ENCODE results near the gene MSH4.
"Not testable (repeated sequence)": the region's sequence is repeated elsewhere in the genome, so short reads cannot be mapped to it uniquely, and the experiment has no call there.

Gene MSH4

DNA sequence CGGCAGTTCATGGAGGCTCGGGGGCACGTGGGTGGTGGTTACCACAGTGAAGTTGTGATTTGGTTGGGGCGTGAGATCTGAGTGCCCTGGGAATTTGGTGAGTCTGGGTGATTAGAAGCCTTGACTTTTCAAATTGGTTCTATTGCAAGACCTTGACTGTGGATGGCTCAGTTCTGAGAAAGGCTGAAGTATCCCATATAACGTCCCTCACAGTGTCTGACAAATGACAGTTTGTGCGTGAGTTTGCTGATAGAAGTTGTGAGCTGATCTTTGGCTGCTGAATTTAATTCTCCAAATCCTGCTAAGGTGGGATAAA, 549 bp downstream of the MSH4 start:
- no peak for DNase-seq (ENCODE audit: low spot score)

DNA sequence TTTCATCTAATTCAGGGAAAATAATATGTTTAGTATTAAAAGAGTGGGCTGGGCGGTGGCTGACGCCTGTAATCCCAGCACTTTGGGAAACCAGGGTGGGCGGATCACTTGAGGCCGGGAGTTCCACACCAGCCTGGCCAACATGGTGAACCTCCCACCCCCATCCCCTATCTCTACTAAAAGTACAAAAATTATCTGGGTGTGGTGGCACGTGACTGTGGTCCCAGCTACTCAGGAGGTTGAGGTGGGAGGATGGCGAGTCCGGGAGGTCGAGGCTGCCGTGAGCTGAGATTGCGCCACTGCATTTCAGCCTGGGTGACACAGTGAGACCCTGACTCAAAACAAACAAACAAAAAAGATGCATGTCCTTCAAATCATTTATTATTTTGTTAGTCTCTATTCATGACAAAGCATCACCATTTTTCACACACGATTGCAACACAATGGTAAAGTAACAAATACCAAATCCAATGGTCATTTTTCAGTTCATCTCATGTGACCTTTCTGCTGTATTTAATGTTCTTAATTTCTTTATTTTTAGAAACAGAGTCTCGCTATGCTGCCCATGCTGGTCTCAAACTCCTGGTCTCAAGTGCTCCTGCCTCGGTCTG, 1.0 kb downstream of the MSH4 start:
- DNase-seq (ENCODE audit: low spot score): no peak

DNA sequence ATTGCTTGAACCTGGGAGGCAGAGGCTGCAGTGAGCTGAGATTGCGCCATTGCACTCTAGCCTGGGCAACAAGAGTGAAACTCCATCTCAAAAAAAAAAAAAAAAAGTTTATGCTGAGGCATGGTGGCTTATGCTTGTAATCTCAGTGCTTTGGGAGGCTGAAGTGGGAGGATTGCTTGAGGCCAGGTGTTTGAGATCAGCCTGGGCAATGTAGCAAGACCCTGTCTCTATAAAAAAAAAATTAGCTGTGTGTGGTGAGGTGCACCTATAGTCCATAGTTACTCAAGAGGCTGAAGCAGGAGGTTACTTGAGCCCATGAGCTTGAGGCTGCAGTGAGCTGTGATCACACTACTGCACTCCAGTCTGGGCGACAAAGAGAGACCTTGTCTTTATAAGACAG, 4.8 kb downstream of the MSH4 start:
- DNase-seq (ENCODE audit: low spot score): not testable (repeated sequence)

DNA sequence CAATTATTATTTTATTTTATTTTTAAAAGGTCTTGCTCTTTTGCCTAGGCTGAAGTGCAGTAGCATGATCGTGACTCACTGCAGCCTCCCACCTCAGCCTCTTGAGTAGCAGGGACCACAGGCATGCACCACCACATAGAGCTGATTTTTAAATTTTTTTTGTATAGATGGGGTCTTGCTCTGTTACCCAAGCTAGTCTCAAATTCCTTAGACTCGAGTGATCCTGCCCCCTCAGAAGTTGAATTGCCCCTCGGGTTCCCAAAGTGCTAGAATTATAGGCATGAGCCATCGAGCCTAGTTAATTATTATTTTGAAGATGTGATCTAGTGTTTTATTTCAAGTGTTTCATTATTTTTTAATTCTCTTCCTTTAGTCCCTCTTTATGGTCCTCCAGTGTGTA, 12.2 kb downstream of the MSH4 start:
- no peak for DNase-seq (ENCODE audit: low spot score)

DNA sequence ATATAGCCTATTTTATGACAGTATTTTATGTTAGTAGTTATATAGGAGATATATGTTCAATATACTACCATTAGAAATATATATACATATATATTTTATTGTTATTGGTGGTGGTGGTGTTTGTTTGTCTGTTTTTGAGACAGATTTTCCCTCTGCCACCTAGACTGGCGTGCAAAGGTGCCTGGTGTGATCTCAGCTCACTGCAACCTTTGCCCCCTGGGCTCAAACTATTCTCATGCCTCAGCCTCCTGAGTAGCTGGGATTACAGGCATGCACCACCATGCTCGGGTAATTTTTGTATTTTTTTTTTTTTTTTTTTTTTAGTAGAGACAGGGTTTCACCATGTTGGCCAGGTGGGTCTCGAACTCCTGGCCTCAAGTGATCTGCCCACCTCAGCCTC, 13.4 kb downstream of the MSH4 start:
- DNase-seq (ENCODE audit: low spot score): not testable (repeated sequence)

DNA sequence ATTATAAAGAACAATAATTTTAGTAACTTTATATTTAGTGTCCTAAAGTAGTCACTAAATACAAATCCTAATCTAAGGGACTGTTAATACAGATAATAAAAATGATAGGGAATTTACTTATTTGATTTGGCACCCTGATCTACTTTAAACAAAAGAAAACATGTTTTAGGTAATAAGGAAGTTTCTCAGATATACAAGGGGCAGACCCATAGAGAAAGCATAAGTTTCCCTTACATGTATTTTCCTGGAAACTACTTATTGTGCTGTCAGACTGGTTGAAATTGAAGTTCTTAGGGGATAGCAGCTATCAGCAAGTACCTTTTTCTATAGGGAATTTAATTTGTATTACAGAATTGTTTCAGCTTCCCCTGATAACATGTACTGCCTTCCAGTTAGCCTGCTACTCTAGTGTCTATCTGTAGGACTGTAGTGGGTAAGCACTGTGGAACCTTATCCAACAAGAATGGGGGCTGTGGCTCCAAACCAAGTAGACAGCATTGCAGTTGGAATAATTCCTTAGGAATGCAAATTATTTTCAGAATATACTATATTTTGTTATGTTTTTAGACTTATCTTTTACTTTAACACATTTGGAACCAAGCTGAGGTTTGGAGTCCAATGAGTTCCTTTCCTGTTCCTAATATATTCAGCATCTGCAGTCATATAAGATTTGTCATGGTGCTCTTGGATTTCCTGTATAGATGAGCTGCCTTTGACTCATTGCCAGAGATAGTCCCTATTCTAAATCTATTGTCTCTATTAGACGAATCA, 14.7 kb downstream of the MSH4 start:
- DNase-seq (ENCODE audit: low spot score): no peak

DNA sequence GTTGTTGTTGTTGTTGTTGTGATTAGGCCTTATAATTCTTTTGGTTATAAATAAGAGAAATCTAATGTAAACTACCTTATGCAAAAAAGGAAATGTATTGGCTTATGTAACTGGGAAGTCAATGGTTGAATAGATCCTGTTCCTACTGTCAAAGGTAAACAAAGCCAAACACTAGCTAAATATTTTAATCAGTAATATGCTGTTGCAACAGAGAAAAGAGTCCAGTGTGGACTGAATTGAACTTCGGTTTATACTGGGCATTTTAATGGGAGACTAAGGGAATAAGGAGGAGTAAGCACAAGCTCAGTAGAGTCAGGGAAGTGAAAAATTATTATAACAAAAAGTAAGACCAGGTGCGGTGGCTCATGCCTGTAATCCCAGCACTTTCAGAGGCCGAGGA, 15.4 kb downstream of the MSH4 start:
- no peak for DNase-seq (ENCODE audit: low spot score)

DNA sequence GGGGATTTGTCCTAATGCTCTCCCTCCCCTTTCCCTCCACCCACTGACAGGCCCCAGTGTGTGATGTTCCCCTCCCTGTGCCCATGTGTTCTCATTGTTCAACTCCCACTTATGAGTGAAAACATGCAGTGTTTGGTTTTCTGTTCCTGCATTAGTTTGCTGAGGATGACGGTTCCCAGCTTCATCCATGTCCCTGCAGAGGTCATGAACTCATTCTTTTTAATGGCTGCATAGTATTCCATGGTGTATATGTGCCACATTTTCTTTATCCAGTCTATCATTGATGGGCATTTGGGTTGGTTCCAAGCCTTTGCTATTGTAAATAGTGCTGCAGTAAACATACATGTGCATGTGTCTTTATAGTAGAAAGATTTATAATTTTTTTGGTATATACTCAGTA, 26.9 kb downstream of the MSH4 start:
- not testable (repeated sequence) for DNase-seq (ENCODE audit: low spot score)

DNA sequence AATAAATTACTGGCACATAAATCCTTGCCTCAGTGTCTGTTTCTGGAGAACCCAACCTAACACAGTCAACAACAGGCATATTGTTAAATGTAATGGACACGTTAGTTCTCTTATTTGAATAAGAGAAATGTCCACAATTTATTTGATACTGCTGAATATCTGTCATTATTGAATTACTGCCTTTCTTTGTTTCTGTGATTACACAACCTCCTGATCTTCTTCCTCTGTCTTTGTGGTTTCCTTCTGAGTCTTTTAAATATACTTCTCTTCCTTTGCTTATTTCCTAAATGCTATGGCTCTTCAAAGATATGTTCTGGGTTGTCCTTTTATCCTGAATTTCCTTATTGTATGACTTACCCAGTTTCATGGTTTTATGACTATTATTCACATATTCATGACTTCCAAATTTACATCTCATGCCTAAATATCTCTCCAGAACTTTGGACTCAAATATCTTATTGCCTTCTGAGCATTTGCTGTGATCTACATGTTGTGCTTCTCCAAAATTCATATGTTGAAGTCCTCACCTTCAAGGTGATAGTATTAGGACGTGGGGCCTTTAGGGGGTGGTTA, 39.9 kb downstream of the MSH4 start:
- DNase-seq (ENCODE audit: low spot score): no peak

DNA sequence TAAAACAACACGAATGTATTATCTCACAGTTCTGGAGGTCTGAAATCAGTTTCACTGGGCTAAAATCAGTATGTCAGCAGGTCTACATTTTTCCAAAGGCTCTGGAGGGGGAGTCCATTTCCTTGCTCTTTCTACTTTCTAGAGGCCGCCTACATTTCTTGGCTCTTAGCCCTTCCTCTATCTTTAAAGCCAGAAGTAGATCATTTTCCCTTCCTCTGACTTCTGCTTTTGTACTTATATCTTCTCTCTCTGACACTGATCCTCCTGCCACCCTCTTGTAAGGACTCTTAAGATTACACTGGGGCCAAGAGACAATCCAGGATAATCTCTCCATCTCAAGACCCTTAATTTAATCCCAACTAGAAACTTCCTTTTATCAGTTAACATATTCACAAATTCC, 41.4 kb downstream of the MSH4 start:
- DNase-seq (ENCODE audit: low spot score): no peak

DNA sequence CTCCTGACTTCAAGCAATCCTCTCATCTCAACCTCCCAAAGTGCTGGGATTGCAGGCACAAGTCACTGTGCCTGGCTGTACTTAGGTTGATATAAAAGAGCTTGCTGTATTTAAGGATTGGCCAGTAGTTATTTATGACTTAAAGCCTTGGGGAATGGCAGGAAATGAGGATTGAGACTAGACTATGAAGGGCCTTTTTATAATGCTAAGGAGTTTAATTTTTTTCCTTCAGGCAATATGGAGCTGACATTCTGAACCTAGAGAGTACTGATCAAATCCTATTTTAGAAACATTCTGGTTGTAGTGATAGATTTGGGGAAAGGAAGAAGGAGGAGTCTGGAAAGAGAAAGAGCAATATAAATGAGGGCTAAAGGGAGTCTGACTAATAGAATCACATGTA, 44.7 kb downstream of the MSH4 start:
- no peak for DNase-seq (ENCODE audit: low spot score)

DNA sequence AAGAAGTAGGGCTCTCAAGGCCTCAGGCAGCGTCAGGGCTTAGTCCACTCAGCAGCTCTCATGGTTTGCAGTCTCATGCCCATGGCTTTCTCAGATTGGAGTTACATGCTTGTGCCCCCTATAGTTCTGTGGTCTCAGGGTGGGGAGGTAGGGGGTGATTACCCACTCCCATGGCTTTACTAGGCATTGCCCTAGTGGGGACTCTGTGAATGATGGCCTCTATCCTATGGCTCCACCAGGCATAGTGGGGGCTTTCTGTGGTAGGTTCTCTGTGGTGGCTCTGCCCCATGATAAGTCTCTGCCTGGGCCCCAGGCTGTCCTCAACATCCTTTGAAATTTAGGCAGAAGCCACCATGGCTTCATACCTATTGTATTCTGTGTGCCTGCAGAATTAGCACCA, 48.9 kb downstream of the MSH4 start:
- DNase-seq (ENCODE audit: low spot score): no peak

DNA sequence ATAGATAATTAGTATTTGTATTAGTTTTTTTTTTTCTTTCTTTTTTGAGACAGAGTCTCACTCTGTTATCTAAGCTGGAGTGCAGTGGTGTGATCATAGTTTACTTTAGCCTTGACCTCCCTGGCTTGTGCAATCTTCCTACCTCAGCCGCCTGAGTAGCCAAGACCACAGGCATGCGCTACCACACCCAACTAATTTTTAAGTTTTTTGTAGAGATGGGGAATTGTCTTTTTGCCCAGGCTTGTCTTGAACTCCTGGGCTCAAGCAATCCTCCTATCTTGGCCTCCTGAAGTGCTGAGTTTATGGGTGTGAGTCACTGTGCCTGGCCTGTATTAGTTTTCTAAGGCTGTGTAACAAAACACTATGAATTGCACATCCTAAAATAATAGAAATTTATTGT, 58.3 kb downstream of the MSH4 start:
- DNase-seq (ENCODE audit: low spot score): no peak

DNA sequence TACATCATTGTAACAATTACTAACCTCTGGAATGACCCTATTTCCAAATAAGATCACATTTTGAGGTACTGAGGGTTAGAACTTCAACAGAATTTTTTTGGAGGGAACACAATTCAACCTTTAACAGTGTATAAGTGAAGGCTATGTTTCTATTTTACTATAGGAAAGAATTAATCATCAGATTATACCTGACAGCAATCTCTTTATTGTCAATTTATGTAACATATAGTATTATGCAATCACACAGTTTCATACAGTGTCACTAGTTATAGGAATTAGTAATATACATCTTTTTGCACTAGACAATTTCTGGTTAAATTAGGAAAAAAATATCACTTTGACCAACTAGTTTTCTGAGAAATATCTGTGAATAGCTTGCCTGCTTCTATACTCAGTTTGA, 59.1 kb downstream of the MSH4 start:
- no peak for DNase-seq (ENCODE audit: low spot score)

DNA sequence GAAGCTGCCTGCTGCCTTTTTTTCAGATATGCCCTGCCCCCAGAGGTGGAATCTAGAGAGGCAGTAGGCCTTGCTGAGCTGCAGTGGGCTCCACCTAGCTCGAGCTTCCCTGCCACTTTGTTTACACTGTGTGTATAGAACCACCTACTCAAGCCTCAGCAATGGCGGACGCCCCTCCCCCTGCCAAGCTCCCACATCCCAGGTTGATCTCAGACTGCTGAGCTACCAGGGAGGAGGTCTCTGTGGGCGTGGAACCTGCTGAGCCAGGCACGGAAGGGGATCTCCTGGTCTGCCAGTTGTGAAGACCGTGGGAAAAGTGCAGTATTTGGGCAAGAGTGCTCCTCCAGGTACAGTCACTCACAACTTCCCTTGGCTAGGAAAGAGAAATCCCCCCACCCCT, 65.1 kb downstream of the MSH4 start:
- no peak for DNase-seq (ENCODE audit: low spot score)

DNA sequence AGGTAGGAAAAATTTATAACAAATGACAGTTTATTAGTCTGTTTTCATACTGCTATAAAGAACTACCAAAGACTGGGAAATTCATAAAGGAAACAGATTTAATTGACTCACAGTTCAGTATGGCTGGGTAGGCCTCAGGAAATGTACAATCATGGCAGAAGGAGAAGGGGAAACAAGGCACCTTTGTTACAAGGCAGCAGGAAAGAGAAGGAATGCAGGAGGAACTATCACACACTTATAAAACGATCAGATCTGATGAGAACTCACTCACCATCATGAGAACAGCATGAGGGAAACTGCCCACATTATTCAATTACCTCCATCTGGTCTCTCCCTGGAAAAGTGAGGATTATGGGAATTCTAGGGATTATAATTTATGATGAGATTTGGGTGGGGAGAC, 74.3 kb downstream of the MSH4 start:
- no peak for DNase-seq (ENCODE audit: low spot score)

DNA sequence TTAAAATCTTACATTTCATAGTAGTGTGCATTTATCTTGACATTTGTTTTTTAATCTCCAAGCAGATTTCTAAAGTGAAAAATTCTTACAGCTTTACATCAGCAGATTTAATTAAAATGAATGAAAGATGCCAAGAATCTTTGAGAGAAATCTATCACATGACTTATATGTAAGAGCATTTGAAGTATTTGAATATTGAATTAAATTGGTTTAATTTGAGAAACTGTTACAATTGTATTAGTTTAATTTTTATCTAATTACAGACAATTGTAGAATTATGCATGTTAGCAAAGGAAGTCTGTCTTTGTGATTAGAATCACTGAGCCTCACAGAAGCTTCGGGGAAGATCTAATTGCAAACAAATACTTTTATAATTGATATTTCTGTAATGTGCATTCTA, 83.3 kb downstream of the MSH4 start:
- DNase-seq (ENCODE audit: low spot score): no peak

DNA sequence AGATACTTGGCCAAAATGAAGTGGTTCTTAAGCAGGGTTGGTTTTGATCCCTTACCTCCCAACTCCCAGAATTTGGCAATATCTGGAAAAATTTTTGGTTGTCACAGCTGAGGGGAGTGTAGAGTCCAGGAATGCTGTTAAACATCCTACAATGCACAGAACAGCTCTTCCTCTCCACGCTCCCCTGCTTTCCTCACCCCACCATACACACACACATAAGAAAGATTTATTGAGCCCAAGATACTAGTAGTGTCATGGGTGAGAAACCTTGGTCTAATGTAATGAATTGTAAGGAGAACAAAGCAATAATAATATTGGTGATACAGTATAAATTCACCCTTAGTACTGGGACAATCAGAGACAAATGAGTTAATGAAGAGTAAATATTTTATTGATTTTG, 87.8 kb downstream of the MSH4 start:
- no peak for DNase-seq (ENCODE audit: low spot score)

DNA sequence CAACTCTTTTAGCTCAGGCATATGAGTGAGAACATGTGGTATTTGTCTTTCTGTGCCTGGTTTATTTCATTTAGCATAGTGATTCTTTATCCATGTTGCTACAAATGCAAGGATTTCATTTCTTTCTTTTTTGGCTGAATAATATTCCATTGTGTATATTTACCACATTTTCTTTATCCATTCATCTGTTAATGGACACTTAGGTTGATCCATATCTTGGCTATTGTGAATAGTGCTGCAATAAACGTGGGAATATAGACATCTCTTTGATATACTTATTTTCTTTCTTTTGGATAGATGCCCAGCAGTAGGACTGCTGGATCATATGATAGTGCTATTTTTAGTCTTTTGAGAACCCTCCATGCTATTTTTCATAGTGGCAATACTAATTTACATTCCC, 104.7 kb downstream of the MSH4 start:
- no peak for DNase-seq (ENCODE audit: low spot score)

DNA sequence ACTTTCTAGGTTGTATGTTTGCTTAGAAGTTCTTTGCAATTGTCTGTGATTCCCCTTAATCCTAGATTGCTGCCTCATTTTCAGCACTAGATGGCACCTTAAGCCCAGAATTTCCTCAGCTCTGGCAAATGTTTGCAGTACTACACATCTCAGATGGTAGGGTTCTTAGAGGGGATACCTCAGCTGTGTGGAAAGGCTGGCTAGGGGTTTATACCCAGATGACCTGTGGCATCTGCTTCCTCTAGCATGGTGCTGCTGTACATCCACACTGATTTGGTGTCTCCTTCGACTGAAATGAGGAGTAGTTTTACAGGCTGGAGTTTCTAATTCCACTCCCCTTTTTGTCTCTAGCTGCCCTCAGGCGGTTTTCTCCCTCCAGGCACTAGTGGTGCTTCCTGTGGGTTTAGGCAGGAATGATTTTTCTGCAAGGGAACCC, 112.1 kb downstream of the MSH4 start:
- DNase-seq (ENCODE audit: low spot score): no peak

DNA sequence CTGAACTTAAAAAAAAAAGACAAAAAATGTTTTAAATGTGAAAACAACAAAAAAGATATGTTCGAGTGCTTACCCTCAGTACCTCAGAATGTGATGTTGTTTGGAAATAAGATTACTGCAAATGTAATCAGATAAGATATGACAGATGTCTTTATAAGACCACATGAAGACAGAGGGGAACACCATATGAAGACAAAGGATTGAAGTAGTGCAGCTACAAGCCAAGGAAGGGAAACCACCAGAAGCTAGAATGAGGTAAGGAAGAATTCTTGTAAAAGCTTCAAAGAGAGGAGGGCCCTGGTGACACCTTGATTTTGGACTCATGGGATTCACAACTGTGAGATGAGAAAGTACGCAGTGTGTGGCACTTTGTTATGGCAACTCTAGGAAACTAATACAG, 120.2 kb downstream of the MSH4 start:
- DNase-seq (ENCODE audit: low spot score): no peak

DNA sequence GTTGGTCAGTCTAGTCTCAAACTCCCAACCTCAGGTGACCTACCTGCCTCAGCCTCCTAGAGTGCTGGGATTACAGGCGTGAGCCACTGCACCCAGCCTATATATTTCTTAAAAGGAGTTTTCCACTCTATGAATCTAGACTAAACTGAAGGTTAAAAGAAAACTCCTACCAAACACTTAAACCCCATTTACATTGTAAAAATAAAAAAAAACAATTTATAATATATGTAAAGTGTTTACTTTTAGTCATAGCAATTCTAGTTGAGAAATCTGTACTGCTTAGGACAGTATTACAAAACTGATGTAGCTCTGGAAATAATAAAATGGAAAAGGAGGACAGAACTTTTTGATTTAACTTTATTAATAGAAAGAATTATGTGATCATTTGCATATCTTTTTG, 126.0 kb downstream of the MSH4 start:
- DNase-seq (ENCODE audit: low spot score): no peak

DNA sequence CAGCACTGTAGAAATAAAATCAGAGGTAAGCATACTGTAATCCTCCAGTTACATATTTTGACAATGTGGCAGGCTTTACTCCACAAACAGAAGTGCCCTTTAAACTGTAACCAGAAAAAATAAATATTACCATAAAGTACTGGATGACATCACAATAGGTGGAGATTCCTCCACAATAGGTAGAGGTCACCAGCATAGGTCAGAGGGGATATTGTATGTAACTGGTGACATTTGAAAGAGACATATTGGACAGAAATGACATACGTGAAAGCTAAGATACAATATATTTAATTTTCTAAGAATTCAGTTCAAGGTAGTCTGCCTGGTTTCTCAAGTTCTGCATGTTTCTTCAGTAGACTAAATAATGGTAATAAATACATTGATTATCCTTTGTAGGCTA, 135.6 kb downstream of the MSH4 start, which contains the start of gene ASB17:
TSS of gene ASB17 (minus strand) at position 101 of the 400 bp plus-strand sequence. CDS start 113 bp downstream, outside the sequence.
- no peak for DNase-seq (ENCODE audit: low spot score)

DNA sequence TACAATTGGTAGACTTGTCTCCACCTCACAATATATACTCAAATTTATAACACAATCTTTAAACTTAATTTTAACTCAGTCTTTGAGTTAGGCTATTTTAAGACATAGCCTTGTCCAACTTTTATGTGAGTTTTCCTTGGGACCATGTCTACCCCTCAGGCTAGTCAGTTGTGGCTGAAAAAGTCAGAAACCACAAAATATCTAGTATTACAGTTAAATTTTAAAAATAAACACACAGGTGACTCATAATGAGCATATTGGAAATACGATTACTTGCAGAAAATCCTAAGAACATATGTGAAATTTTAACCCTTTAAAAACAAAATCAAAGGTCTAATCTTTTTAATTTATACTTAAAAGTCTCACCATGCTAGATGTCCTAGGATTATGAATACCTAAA, 140.4 kb downstream of the MSH4 start:
- no peak for DNase-seq (ENCODE audit: low spot score)
